Measurements from ENCODE around the gene CAPZB. TPM values are rescaled to one million over a fixed set of nuclear protein-coding genes. Genes with fewer than 3 reads are reported as not detected.
"Not testable (repeated sequence)": the region's sequence is repeated elsewhere in the genome, so short reads cannot be mapped to it uniquely, and the experiment has no call there.

Gene CAPZB
- total RNA-seq, 4 donors from 2014 or later: 84.7 to 124 (median 103) TPM

- TF ChIP-seq POLR2A (IDR thresholded peaks at IDR 0.05): no peak
- TF ChIP-seq, protein P1, sequence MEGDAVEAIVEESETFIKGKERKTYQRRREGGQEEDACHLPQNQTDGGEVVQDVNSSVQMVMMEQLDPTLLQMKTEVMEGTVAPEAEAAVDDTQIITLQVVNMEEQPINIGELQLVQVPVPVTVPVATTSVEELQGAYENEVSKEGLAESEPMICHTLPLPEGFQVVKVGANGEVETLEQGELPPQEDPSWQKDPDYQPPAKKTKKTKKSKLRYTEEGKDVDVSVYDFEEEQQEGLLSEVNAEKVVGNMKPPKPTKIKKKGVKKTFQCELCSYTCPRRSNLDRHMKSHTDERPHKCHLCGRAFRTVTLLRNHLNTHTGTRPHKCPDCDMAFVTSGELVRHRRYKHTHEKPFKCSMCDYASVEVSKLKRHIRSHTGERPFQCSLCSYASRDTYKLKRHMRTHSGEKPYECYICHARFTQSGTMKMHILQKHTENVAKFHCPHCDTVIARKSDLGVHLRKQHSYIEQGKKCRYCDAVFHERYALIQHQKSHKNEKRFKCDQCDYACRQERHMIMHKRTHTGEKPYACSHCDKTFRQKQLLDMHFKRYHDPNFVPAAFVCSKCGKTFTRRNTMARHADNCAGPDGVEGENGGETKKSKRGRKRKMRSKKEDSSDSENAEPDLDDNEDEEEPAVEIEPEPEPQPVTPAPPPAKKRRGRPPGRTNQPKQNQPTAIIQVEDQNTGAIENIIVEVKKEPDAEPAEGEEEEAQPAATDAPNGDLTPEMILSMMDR (IDR thresholded peaks at IDR 0.05): no peak
- no peak for DNase-seq (ENCODE audit: low spot score in 2 of 2)
- 77 to 86% methylated on average over 2 of the region's 2 CpGs for WGBS, 2 donors
- H3K4me3 ChIP-seq (ENCODE audit: low read depth, poor library complexity, severe bottlenecking): no peak overlapping the region
- intact Hi-C loops (cut with DNase I; ENCODE audit: low total_unique reads): no loop called here
These were observed 43.1 kb upstream of the CAPZB start for GRCh38 chr1:19528438-19528837.

DNA sequence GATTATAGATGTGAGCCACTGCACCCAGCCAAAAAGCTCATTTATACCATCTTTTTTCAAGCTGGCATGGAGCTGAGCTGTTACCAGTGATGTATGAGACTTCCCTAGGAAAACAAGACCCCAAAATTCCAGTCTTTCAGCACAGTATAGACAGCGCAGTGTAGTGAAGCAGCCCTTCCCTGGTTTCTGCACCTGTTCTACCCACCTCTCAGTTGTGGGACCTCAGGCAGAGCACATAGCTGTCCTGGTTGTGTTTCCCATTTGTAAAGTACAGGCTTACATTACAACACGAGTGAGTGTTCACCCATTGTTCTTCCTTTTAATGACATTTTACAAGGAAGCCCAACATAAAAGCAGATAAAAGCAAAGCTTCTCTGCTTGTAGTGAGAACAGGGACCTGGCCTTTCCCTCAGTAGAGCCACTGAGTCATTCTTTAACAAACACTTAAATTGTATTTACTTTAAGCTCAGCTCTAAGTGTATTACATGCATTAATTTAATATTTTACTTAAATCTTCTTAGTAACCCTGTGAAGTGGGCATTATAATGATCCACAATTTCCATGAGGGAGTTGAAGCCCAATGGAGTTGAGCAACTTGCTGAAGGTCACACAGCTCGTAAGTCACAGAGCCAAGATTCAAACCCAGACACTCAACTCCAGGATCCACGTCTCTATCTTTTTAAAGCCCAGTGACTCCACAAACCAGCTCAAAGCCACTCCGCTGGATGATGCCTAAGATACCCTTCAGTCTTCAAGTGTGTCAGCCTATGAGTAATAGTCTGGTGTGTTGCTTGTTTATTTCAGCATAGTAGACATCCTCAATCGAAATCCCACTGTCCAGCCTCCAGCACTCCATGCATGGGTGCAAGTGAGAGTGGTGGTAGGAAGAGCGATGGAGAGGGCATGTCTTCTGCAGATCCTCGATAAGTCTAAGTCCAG lies 40.5 kb upstream of the CAPZB start:
- intact Hi-C loops (cut with DNase I; ENCODE audit: low total_unique reads): no loop called here
- no peak for DNase-seq (ENCODE audit: low spot score in 2 of 2)
- H3K4me3 ChIP-seq (ENCODE audit: low read depth, poor library complexity, severe bottlenecking): no peak overlapping the region
- TF ChIP-seq, protein P1 (IDR thresholded peaks at IDR 0.05): no peak
- WGBS, 2 donors: 84 to 86% methylated on average over 8 of the region's 8 CpGs

- TF ChIP-seq POLR2A (IDR thresholded peaks at IDR 0.05): no peak
- TF ChIP-seq, protein P1 (IDR thresholded peaks at IDR 0.05): no peak
- WGBS, 2 donors: 98% methylated on average over 5 of the region's 5 CpGs
- no peak overlapping the region for H3K4me3 ChIP-seq (ENCODE audit: low read depth, poor library complexity, severe bottlenecking)
- no peak for DNase-seq (ENCODE audit: low spot score in 2 of 2)
- intact Hi-C loops (cut with DNase I; ENCODE audit: low total_unique reads): no loop called here
These were observed 39.5 kb upstream of the CAPZB start for GRCh38 chr1:19524791-19525190.

GRCh38 chr1:19522570-19522969 lies 37.2 kb upstream of the CAPZB start:
- H3K4me3 ChIP-seq (ENCODE audit: low read depth, poor library complexity, severe bottlenecking); DNase-seq (ENCODE audit: low spot score in 2 of 2); intact Hi-C loops (cut with DNase I; ENCODE audit: low total_unique reads): not testable (repeated sequence)
- 91 to 92% methylated on average over 4 of the region's 4 CpGs for WGBS, 2 donors

DNA sequence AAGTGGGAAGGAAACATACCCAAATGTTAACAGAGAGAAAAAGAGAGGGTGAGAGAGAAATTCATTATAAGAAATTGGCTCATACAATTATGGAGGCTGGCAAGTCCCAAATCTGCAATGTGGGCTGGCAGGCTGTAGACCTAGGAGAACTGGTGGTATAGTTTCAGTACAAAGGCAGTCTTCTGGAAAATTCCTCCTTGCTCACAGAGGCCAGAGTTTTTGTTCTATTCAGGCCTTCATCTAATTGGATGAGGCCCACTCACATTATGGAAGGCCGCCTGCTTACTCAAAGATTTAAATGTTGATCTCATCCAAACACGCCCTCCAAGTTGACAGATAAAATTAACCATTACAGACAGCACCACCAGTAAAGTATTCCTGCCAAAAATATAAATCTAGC lies 36.1 kb upstream of the CAPZB start:
- TF ChIP-seq POLR2A (IDR thresholded peaks at IDR 0.05): no peak
- TF ChIP-seq, protein P1 (IDR thresholded peaks at IDR 0.05): no peak
- intact Hi-C loops (cut with DNase I; ENCODE audit: low total_unique reads): no loop called here
- no peak overlapping the region for H3K4me3 ChIP-seq (ENCODE audit: low read depth, poor library complexity, severe bottlenecking)
- 81 to 87% methylated on average over 2 of the region's 2 CpGs for WGBS, 2 donors
- no peak for DNase-seq (ENCODE audit: low spot score in 2 of 2)

DNA sequence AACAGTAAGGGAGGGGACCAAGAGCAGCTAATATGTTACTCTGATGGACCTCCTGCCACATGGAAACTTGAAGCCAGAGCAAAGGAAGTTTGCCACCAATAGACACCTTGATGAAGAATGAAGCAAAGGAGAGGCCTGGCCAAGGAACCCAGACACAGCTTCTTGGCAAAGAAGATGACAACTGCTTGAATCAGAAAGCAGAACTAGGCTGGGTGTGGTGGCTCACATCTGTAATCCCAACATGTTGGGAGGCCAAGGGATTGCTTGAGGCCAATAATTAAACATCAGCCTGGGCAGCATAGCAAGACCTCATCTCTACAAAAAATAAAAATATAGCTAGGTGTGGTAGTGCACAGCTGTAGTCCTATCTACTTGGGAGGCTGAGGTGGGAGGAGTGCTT lies 31.7 kb upstream of the CAPZB start:
- TF ChIP-seq, protein P1 (IDR thresholded peaks at IDR 0.05): no peak
- TF ChIP-seq POLR2A (IDR thresholded peaks at IDR 0.05): no peak

More for the DNA sequence above, 31.7 kb upstream of the CAPZB start:
- intact Hi-C loops (cut with DNase I; ENCODE audit: low total_unique reads): no loop called here
- no peak for DNase-seq (ENCODE audit: low spot score in 2 of 2)
- H3K4me3 ChIP-seq (ENCODE audit: low read depth, poor library complexity, severe bottlenecking): no peak overlapping the region

Data from lower leg skin (tissue), 4 donors.